ENCODE measurements around the gene SPO11. TPM values are rescaled to one million over a fixed set of nuclear protein-coding genes. Genes with fewer than 3 reads are reported as not detected.

The SPO11 gene
- total and polyA plus RNA-seq, 9 of the 15 experiments (the other 6 are each of a cell fraction or from before 2014, with no cell fraction given) = not detected

GRCh38 chr20:57361517-57361916 is 31.9 kb downstream of the SPO11 start:
- TF ChIP-seq NR2C1 (IDR thresholded peaks at IDR 0.05) = no peak
- TF ChIP-seq NR2C1 (tag; IDR thresholded peaks at IDR 0.05) = no peak
- TF ChIP-seq ZNF121 (CRISPR knock-in tag; conservative IDR thresholded peaks at IDR 0.05) = no peak
- TF ChIP-seq HNRNPL (IDR thresholded peaks at IDR 0.05; ENCODE audit: low read depth, low read length) = no peak
- TF ChIP-seq, protein P1, sequence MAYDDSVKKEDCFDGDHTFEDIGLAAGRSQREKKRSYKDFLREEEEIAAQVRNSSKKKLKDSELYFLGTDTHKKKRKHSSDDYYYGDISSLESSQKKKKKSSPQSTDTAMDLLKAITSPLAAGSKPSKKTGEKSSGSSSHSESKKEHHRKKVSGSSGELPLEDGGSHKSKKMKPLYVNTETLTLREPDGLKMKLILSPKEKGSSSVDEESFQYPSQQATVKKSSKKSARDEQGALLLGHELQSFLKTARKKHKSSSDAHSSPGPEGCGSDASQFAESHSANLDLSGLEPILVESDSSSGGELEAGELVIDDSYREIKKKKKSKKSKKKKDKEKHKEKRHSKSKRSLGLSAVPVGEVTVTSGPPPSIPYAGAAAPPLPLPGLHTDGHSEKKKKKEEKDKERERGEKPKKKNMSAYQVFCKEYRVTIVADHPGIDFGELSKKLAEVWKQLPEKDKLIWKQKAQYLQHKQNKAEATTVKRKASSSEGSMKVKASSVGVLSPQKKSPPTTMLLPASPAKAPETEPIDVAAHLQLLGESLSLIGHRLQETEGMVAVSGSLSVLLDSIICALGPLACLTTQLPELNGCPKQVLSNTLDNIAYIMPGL (CRISPR knock-in tag; IDR thresholded peaks at IDR 0.05) = no peak
- no peak for TF ChIP-seq NFYB (IDR thresholded peaks at IDR 0.05; ENCODE audit: extremely low read depth, insufficient read length)
- no peak for TF ChIP-seq BRD9 (IDR thresholded peaks at IDR 0.05; ENCODE audit: low read depth, partially characterized antibody)
- no peaks in the 10 kb centered on the region for H3K9me1 ChIP-seq (ENCODE audit: control insufficient read depth, insufficient read depth, low read length)
- no peak overlapping the region for H3K4me2 ChIP-seq (ENCODE audit: insufficient read depth, low read length)
- ChIA-PET POLR2A (interaction anchor here (0.6 to 1.6 kb wide), 2 partner anchors 11 to 13 kb away, joined by 3 to 6 read pairs; no protein-coding TSS in a partner anchor), CTCF (ENCODE audit: low intra/inter-chr PET ratio) (no interaction called here)
- no peaks in the 10 kb centered on the region for H3K9me3 ChIP-seq (replicated peaks; ENCODE audit: control insufficient read depth, insufficient read depth, low read depth, low read length)
- ATAC-seq = no peak
- in situ Hi-C loops (cut with MboI) = no loop called here
- H3K9ac ChIP-seq (ENCODE audit: insufficient read depth in 1 of 2, low read depth in 2 of 2, low read length in 2 of 2) = no peak overlapping the region
- no peak overlapping the region for H3K27ac ChIP-seq (ENCODE audit: extremely low read depth, low read depth, low read length)
- 91% methylated on average over 6 of the region's 6 CpGs for WGBS (ENCODE audit: insufficient coverage, low coverage, missing lambda C conversion rate)
- DNase-seq (ENCODE audit: extremely low read depth in 1 of 4, low spot score in 3 of 4) = no peak
- no TSS peak for BruUV-seq (replicated peaks)
- FAIRE-seq = no peak
- intact Hi-C loops (cut with micrococcal nuclease) = no loop called here
- peaks cover 3% of the 10 kb centered on the region; the same call in 2 of the 3 replicates for H3K79me2 ChIP-seq (ENCODE audit: control insufficient read depth, insufficient read depth, low read length)
- no peaks in the 10 kb centered on the region for H3K4me1 ChIP-seq (replicated peaks in 1 of 2; ENCODE audit: control insufficient read depth in 2 of 2, insufficient read depth in 2 of 2, low read length in 2 of 2)
- H3K4me3 ChIP-seq = no peak overlapping the region
- peaks cover 36% of the 10 kb centered on the region for H3K36me3 ChIP-seq (ENCODE audit: control insufficient read depth, insufficient read depth, low read length)
- no peak overlapping the region for H2AFZ ChIP-seq (ENCODE audit: low read depth, low read length)
- H3K27me3 ChIP-seq (ENCODE audit: control insufficient read depth in 2 of 2, insufficient read depth in 2 of 2, low read length in 2 of 2) = no peaks in the 10 kb centered on the region
- H4K20me1 ChIP-seq (replicated peaks; ENCODE audit: control insufficient read depth, insufficient read depth, low read length) = no peaks in the 10 kb centered on the region
